AG04449 (cell line): ENCODE measurements around the gene RBPJL.

Experiments
- CTCF ChIA-PET: fragments of 350-600 bp; formaldehyde crosslinking; extraction: SDS; loops from one replicate; lab custom pipeline; 2021; ENCODE audit warnings: antibody characterized with exemption; lab: Yijun Ruan, JAX
- POLR2A ChIA-PET: fragments of 400-600, 350-600 bp; formaldehyde crosslinking; extraction: SDS; loops from one replicate; lab custom pipeline; 2020; ENCODE audit warnings: antibody characterized with exemption, inconsistent platforms; lab: Yijun Ruan, JAX
- DNase-seq: peaks from one replicate; pipeline ENCODE4 v3.0.0-alpha.2; 2010; ENCODE audit warnings: low read depth, low spot score
- H3K4me3 ChIP-seq: 2 replicates; pipeline ENCODE4 v1.5.1; 2011; ENCODE audit warnings: low read depth, mild to moderate bottlenecking, control low read depth, low read length
- TF ChIP-seq, protein P1 (sequence below): IDR thresholded peaks from one replicate; pipeline ENCODE4 v1.5.1; 2011; ENCODE audit warnings: mild to moderate bottlenecking, moderate library complexity, low read length, control low read depth, inconsistent platforms; ENCODE audit not compliant: insufficient read depth; ENCODE audit errors: missing control alignments

RBPJL gene, protein sequence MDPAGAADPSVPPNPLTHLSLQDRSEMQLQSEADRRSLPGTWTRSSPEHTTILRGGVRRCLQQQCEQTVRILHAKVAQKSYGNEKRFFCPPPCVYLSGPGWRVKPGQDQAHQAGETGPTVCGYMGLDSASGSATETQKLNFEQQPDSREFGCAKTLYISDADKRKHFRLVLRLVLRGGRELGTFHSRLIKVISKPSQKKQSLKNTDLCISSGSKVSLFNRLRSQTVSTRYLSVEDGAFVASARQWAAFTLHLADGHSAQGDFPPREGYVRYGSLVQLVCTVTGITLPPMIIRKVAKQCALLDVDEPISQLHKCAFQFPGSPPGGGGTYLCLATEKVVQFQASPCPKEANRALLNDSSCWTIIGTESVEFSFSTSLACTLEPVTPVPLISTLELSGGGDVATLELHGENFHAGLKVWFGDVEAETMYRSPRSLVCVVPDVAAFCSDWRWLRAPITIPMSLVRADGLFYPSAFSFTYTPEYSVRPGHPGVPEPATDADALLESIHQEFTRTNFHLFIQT

DNA sequence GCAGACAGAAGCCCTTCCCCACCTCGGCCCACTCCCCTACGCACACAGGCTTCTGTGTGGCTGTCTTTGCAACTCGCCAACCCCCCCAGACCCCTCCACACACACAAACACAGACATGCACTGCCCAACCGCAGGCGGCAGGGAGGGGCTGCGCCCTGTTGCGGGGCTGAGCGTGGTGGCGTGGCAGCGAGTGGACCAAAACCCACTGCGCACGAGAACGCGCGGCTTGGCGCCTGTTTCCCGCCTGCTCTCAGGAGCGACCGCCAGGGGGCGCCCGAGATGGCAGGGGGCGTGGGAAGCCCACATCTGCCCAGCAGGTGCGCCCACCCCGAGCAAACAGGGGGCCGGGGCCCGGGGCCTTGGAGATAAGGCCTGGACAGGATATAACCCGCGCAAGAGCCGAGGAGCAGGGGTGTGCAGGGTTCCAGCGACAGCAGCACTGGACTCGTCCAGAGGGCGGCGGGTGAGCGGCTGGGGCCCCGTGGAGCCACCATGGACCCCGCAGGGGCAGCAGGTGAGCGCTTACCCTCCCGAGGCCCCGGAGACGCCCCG, at the start of gene RBPJL:
Gene RBPJL, plus strand, starts transcription at position 410 of the 552 bp plus-strand sequence. Its CDS starts 83 bp downstream, at position 493.
- POLR2A ChIA-PET: no interaction called here
- no peak within 1 kb of the TSS for H3K4me3 ChIP-seq
- CTCF ChIA-PET: interaction anchor here (1.0 to 1.5 kb wide), 3 partner anchors 12 to 15 kb away, joined by 5 to 8 read pairs (median 5); no protein-coding TSS in a partner anchor
- TF ChIP-seq, protein P1, sequence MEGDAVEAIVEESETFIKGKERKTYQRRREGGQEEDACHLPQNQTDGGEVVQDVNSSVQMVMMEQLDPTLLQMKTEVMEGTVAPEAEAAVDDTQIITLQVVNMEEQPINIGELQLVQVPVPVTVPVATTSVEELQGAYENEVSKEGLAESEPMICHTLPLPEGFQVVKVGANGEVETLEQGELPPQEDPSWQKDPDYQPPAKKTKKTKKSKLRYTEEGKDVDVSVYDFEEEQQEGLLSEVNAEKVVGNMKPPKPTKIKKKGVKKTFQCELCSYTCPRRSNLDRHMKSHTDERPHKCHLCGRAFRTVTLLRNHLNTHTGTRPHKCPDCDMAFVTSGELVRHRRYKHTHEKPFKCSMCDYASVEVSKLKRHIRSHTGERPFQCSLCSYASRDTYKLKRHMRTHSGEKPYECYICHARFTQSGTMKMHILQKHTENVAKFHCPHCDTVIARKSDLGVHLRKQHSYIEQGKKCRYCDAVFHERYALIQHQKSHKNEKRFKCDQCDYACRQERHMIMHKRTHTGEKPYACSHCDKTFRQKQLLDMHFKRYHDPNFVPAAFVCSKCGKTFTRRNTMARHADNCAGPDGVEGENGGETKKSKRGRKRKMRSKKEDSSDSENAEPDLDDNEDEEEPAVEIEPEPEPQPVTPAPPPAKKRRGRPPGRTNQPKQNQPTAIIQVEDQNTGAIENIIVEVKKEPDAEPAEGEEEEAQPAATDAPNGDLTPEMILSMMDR: peak; percentile 93
- no peak for DNase-seq

GRCh38 chr20:45257161-45257560, 49.5 kb upstream of the RBPJL start:
- TF ChIP-seq, protein P1: no peak
- no peak overlapping the region for H3K4me3 ChIP-seq
- no peak for DNase-seq
- CTCF ChIA-PET: no interaction called here
- POLR2A ChIA-PET: no interaction called here

DNA sequence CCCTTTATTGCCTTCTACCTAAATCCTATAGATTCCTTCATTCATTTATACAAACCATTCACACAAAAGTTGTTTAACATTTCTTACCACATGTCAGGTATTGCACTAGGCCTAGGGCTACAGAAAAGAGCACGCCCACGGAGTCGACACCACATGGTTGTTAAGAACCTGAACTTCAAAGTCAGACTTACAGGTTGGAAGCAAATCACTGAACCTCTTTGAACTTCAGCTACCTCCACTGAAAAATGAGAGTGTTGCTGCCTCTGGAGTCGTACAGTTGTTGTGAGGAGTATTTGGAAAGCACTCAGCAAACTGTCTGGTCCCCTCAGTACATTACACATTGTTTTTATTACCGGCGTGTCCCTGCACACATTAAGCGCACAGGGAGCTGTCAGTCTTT, 48.9 kb upstream of the RBPJL start:
- no peak for DNase-seq
- TF ChIP-seq, protein P1: no peak
- no peak overlapping the region for H3K4me3 ChIP-seq
- CTCF ChIA-PET: no interaction called here
- POLR2A ChIA-PET: no interaction called here

GRCh38 chr20:45258259-45258658, 48.4 kb upstream of the RBPJL start:
- TF ChIP-seq, protein P1: no peak
- CTCF ChIA-PET: no interaction called here

DNA sequence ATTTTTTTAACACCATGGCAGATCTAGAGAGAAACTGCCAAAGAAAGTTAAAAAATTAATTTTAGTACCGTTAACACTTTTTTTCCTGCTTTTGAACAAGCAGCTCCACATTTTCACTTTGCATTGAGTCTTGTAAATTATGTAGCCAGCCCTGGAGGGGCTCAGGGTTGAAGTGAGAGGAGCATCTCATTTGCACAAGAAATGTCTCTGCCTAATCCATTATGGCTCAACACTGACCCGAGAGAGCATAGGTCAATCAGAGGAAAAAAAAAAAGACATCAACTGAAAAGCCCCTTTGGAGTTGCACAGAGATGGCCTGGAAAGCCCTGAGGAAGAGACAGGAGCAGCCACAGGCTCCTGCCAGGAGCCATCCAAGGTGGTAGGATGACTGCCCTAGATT, 48.0 kb upstream of the RBPJL start:
- DNase-seq: no peak
- ChIA-PET CTCF (interaction anchor here (1.2 kb wide), 1 partner anchor 42 kb away, joined by 4 read pairs; no protein-coding TSS in a partner anchor), POLR2A (no interaction called here)
- TF ChIP-seq, protein P1: no peak
- no peak overlapping the region for H3K4me3 ChIP-seq

More at GRCh38 chr20:45258259-45258658, 48.4 kb upstream of the RBPJL start:
- DNase-seq: no peak
- H3K4me3 ChIP-seq: no peak overlapping the region
- POLR2A ChIA-PET: no interaction called here
